ENCODE data around the gene APLF.

DNA sequence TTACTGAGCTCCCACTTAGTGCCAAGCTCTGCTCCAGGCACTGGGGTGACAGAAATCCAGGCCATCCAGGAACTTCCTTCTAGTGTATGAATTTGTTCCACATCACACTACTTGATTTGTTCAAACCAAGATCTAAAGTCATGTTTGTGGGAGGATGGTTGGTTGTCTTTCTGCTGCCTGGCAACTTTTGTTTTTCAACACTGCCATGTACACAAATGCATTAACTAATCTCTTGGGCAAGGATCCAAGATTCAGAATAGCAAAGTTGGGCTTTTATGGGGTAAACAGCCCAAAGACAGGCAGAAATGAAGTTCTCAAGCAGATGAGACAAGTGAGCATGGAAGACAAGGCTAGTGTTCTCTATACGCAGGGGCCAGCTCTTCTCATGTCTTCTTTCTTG, 122.6 kb downstream of the APLF start:
- TF ChIP-seq POLR2A (IDR thresholded peaks at IDR 0.05; ENCODE audit: low read length): no peak
- TF ChIP-seq GATA1 (IDR thresholded peaks at IDR 0.05; ENCODE audit: low read depth, low read length): no peak

All from erythroblast (primary cell).